Astrocyte (in vitro differentiated cells and primary cell): ENCODE results near the gene CCDC30. TPM values are rescaled to one million over a fixed set of nuclear protein-coding genes. Genes with fewer than 3 reads are reported as not detected.

Source experiments
- DNase-seq: peaks from one replicate; pipeline ENCODE4 v3.0.0-alpha.2; 2010; ENCODE audit warnings: low read depth
- FAIRE-seq: peaks from 2 replicates; lab custom pipeline; 2011; peaks lifted over from hg19 to GRCh38; lab: Jason Lieb, UNC
- H2AFZ ChIP-seq: 2 replicates; pipeline ENCODE4 v1.6.0; 2012; ENCODE audit warnings: low read depth, low read length, inconsistent platforms
- H3K27ac ChIP-seq: 2 replicates; pipeline ENCODE4 v1.5.1; 2011; ENCODE audit warnings: low read depth, low read length, inconsistent platforms
- H3K27me3 ChIP-seq: 2 replicates; pipeline ENCODE4 v1.6.0; 2011; ENCODE audit warnings: low read length, inconsistent platforms; ENCODE audit not compliant: insufficient read depth
- H3K36me3 ChIP-seq: 2 replicates; pipeline ENCODE4 v1.5.1; 2011; ENCODE audit warnings: low read length, inconsistent platforms; ENCODE audit not compliant: insufficient read depth
- H3K4me1 ChIP-seq: 2 replicates; pipeline ENCODE4 v1.5.1; 2011; ENCODE audit warnings: low read length, inconsistent platforms; ENCODE audit not compliant: insufficient read depth
- H3K4me2 ChIP-seq: 2 replicates; pipeline ENCODE4 v1.6.0; 2012; ENCODE audit warnings: low read length, inconsistent platforms
- H3K4me3 ChIP-seq: 2 replicates; pipeline ENCODE4 v1.5.1; 2011; ENCODE audit warnings: low read depth, mild to moderate bottlenecking, low read length, inconsistent platforms; ENCODE audit not compliant: insufficient read depth
- H3K79me2 ChIP-seq: 2 replicates; pipeline ENCODE4 v1.6.0; 2012; ENCODE audit warnings: mild to moderate bottlenecking, low read length, inconsistent platforms; ENCODE audit not compliant: insufficient read depth
- H3K9ac ChIP-seq: 2 replicates; pipeline ENCODE4 v1.6.0; 2012; ENCODE audit warnings: mild to moderate bottlenecking, low read length, inconsistent platforms
- H3K9me3 ChIP-seq: 2 replicates; pipeline ENCODE4 v1.5.1; 2012; ENCODE audit warnings: low read depth, mild to moderate bottlenecking, low read length, inconsistent platforms; ENCODE audit not compliant: insufficient read depth
- H4K20me1 ChIP-seq: 2 replicates; pipeline ENCODE4 v1.6.0; 2012; ENCODE audit warnings: low read length, inconsistent platforms; ENCODE audit not compliant: insufficient read depth
- H3K27ac Mint-ChIP-seq: one replicate; pipeline ENCODE4 v1.8.0; 2021; ENCODE audit warnings: mild to moderate bottlenecking, mixed read lengths; ENCODE audit not compliant: unreplicated experiment
- H3K27me3 Mint-ChIP-seq: one replicate; pipeline ENCODE4 v1.8.0; 2021; ENCODE audit warnings: low read depth, mixed read lengths; ENCODE audit not compliant: unreplicated experiment
- H3K36me3 Mint-ChIP-seq: one replicate; pipeline ENCODE4 v1.8.0; 2021; ENCODE audit warnings: low read depth, mixed read lengths; ENCODE audit not compliant: unreplicated experiment
- H3K4me1 Mint-ChIP-seq: one replicate; pipeline ENCODE4 v1.8.0; 2021; ENCODE audit warnings: low read depth, mixed read lengths; ENCODE audit not compliant: unreplicated experiment
- H3K4me3 Mint-ChIP-seq: one replicate; pipeline ENCODE4 v1.8.0; 2021; ENCODE audit warnings: mild to moderate bottlenecking, moderate library complexity, mixed read lengths; ENCODE audit not compliant: unreplicated experiment
- H3K9me3 Mint-ChIP-seq: one replicate; pipeline ENCODE4 v1.8.0; 2021; ENCODE audit warnings: mild to moderate bottlenecking, mixed read lengths; ENCODE audit not compliant: unreplicated experiment
- EZH2 ChIP-seq: IDR thresholded peaks from 2 replicates; pipeline ENCODE4 v1.6.1; 2012; ENCODE audit warnings: mild to moderate bottlenecking, low read length, inconsistent platforms; ENCODE audit not compliant: insufficient read depth
- total RNA-seq: library from RNA; stranded (reverse); gene quantifications from 2 replicates; pipeline ENCODE4 v1.2.1, GENCODE V29; 2021
- TF ChIP-seq, protein P1 (sequence below): IDR thresholded peaks from 2 replicates; pipeline ENCODE4 v1.5.1; 2011; ENCODE audit warnings: low read depth, mild to moderate bottlenecking, inconsistent platforms, low read length, moderate library complexity; ENCODE audit not compliant: insufficient read depth

The CCDC30 gene
- total RNA-seq, 1 donor from 2014 or later, result 2.5 TPM

GRCh38 chr1:42450061-42450460, 13.0 kb upstream of the CCDC30 start:
- Histone ChIP-seq H4K20me1 (no peaks in the 10 kb centered on the region), H3K4me2 (no peak overlapping the region), H3K36me3 (no peaks in the 10 kb centered on the region), H3K9ac (no peak overlapping the region), H3K4me3 (no peak overlapping the region), H3K27me3 (no peaks in the 10 kb centered on the region), H3K9me3 (no peaks in the 10 kb centered on the region), H3K4me1 (no peaks in the 10 kb centered on the region), H3K27ac (no peak overlapping the region), H3K79me2 (no peaks in the 10 kb centered on the region), H2AFZ (no peak overlapping the region)
- TF ChIP-seq, protein P1, sequence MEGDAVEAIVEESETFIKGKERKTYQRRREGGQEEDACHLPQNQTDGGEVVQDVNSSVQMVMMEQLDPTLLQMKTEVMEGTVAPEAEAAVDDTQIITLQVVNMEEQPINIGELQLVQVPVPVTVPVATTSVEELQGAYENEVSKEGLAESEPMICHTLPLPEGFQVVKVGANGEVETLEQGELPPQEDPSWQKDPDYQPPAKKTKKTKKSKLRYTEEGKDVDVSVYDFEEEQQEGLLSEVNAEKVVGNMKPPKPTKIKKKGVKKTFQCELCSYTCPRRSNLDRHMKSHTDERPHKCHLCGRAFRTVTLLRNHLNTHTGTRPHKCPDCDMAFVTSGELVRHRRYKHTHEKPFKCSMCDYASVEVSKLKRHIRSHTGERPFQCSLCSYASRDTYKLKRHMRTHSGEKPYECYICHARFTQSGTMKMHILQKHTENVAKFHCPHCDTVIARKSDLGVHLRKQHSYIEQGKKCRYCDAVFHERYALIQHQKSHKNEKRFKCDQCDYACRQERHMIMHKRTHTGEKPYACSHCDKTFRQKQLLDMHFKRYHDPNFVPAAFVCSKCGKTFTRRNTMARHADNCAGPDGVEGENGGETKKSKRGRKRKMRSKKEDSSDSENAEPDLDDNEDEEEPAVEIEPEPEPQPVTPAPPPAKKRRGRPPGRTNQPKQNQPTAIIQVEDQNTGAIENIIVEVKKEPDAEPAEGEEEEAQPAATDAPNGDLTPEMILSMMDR, result no peak
- TF ChIP-seq EZH2, result no peak
- H3K9me3 Mint-ChIP-seq, result peaks cover 2% of the 10 kb centered on the region
- H3K4me1 Mint-ChIP-seq, result peaks cover 11% of the 10 kb centered on the region
- no peak overlapping the region for H3K27ac Mint-ChIP-seq
- FAIRE-seq, result no peak
- no peaks in the 10 kb centered on the region for H3K27me3 Mint-ChIP-seq
- no peak overlapping the region for H3K4me3 Mint-ChIP-seq
- no peaks in the 10 kb centered on the region for H3K36me3 Mint-ChIP-seq
- DNase-seq, result no peak

DNA sequence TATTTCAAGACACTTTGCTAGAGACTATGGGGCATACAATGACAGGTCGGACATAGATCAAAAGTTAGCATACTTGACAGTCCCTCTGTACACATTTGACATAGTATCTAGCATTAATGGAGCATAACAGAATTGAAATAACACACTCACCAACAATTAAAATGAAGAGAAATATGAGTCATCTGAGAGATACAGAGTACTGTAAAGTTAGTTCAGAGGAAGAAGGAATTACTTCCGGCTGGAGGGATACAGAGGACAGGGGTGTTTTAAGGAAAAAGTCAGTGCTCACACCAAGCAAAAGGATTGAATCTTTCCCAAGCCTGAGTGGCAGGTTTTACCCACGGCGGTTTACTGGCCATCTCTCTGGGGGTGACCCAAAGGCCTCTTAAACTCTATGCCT, 9.7 kb upstream of the CCDC30 start:
- Mint-ChIP-seq H3K9me3 (peaks cover 3% of the 10 kb centered on the region), H3K27me3 (no peaks in the 10 kb centered on the region), H3K4me1 (peaks cover 16% of the 10 kb centered on the region), H3K36me3 (peaks cover 3% of the 10 kb centered on the region), H3K4me3 (no peak overlapping the region), H3K27ac (no peak overlapping the region)
- H3K4me3 ChIP-seq, result no peak overlapping the region
- DNase-seq (peak; percentile 17), FAIRE-seq (no peak)
- H3K9ac ChIP-seq, result no peak overlapping the region
- peaks cover 15% of the 10 kb centered on the region for H3K4me1 ChIP-seq
- no peaks in the 10 kb centered on the region for H3K36me3 ChIP-seq
- H3K79me2 ChIP-seq, result peaks cover 8% of the 10 kb centered on the region
- no peak overlapping the region for H3K4me2 ChIP-seq
- no peaks in the 10 kb centered on the region for H3K9me3 ChIP-seq
- no peaks in the 10 kb centered on the region for H4K20me1 ChIP-seq
- H2AFZ ChIP-seq, result no peak overlapping the region
- no peaks in the 10 kb centered on the region for H3K27me3 ChIP-seq
- H3K27ac ChIP-seq, result no peak overlapping the region
- TF ChIP-seq, protein P1, result no peak
- TF ChIP-seq EZH2, result no peak

GRCh38 chr1:42454403-42454802, 8.7 kb upstream of the CCDC30 start:
- Histone ChIP-seq H2AFZ (no peak overlapping the region), H3K27ac (no peak overlapping the region), H3K4me2 (no peak overlapping the region), H3K4me3 (no peak overlapping the region), H4K20me1 (no peaks in the 10 kb centered on the region), H3K4me1 (peaks cover 15% of the 10 kb centered on the region), H3K9me3 (no peaks in the 10 kb centered on the region), H3K36me3 (peaks cover 1% of the 10 kb centered on the region), H3K79me2 (peaks cover 8% of the 10 kb centered on the region), H3K27me3 (no peaks in the 10 kb centered on the region), H3K9ac (no peak overlapping the region)
- H3K27ac Mint-ChIP-seq, result peak overlapping the region; percentile 23
- DNase-seq (no peak), FAIRE-seq (no peak)
- no peaks in the 10 kb centered on the region for H3K27me3 Mint-ChIP-seq
- peaks cover 3% of the 10 kb centered on the region for H3K9me3 Mint-ChIP-seq
- no peak overlapping the region for H3K4me3 Mint-ChIP-seq
- peaks cover 16% of the 10 kb centered on the region for H3K4me1 Mint-ChIP-seq
- H3K36me3 Mint-ChIP-seq, result peaks cover 3% of the 10 kb centered on the region
- no peak for TF ChIP-seq EZH2
- TF ChIP-seq, protein P1, result no peak
